ENCODE results near the gene OPRL1. TPM values are rescaled to one million over a fixed set of nuclear protein-coding genes. Genes with fewer than 3 reads are reported as not detected.

The OPRL1 gene
- total RNA-seq, 1 donor from 2014 or later = 10.2 TPM

GRCh38 chr20:64076061-64076997, 3.6 kb upstream of the OPRL1 start:
- DNase-seq (ENCODE audit: low spot score) = no peak
- Mint-ChIP-seq H3K4me3 (ENCODE audit: unreplicated experiment) (no peak overlapping the region), H3K27ac (ENCODE audit: unreplicated experiment) (no peak overlapping the region), H3K36me3 (ENCODE audit: low read depth, unreplicated experiment) (no peaks in the 10 kb centered on the region), H3K9me3 (ENCODE audit: unreplicated experiment) (no peaks in the 10 kb centered on the region), H3K4me1 (ENCODE audit: unreplicated experiment) (peaks cover 7% of the 10 kb centered on the region), H3K27me3 (ENCODE audit: unreplicated experiment) (peaks cover 11% of the 10 kb centered on the region)
- no peak for TF ChIP-seq CTCF (IDR thresholded peaks at IDR 0.05; ENCODE audit: unreplicated experiment)

- Mint-ChIP-seq H3K27ac (ENCODE audit: unreplicated experiment) (no peak overlapping the region), H3K27me3 (ENCODE audit: unreplicated experiment) (peaks cover 14% of the 10 kb centered on the region), H3K9me3 (ENCODE audit: unreplicated experiment) (no peaks in the 10 kb centered on the region), H3K36me3 (ENCODE audit: low read depth, unreplicated experiment) (no peaks in the 10 kb centered on the region), H3K4me3 (ENCODE audit: unreplicated experiment) (no peak overlapping the region), H3K4me1 (ENCODE audit: unreplicated experiment) (peaks cover 13% of the 10 kb centered on the region)
- TF ChIP-seq CTCF (IDR thresholded peaks at IDR 0.05; ENCODE audit: unreplicated experiment) = no peak
- DNase-seq (ENCODE audit: low spot score) = no peak
Measured at GRCh38 chr20:64077094-64077493, 2.8 kb upstream of the OPRL1 start.

GRCh38 chr20:64077541-64077875, 2.4 kb upstream of the OPRL1 start:
- no peak for DNase-seq (ENCODE audit: low spot score)
- H3K27ac Mint-ChIP-seq (ENCODE audit: unreplicated experiment) = no peak overlapping the region
- H3K27me3 Mint-ChIP-seq (ENCODE audit: unreplicated experiment) = peaks cover 14% of the 10 kb centered on the region
- no peak for TF ChIP-seq CTCF (IDR thresholded peaks at IDR 0.05; ENCODE audit: unreplicated experiment)
- no peak overlapping the region for H3K4me3 Mint-ChIP-seq (ENCODE audit: unreplicated experiment)
- H3K36me3 Mint-ChIP-seq (ENCODE audit: low read depth, unreplicated experiment) = no peaks in the 10 kb centered on the region
- no peaks in the 10 kb centered on the region for H3K9me3 Mint-ChIP-seq (ENCODE audit: unreplicated experiment)
- peaks cover 17% of the 10 kb centered on the region for H3K4me1 Mint-ChIP-seq (ENCODE audit: unreplicated experiment)

- peaks cover 14% of the 10 kb centered on the region for H3K27me3 Mint-ChIP-seq (ENCODE audit: unreplicated experiment)
- no peak overlapping the region for H3K4me3 Mint-ChIP-seq (ENCODE audit: unreplicated experiment)
- TF ChIP-seq CTCF (IDR thresholded peaks at IDR 0.05; ENCODE audit: unreplicated experiment) = no peak
- DNase-seq (ENCODE audit: low spot score) = no peak
- H3K27ac Mint-ChIP-seq (ENCODE audit: unreplicated experiment) = no peak overlapping the region
- no peaks in the 10 kb centered on the region for H3K9me3 Mint-ChIP-seq (ENCODE audit: unreplicated experiment)
- H3K36me3 Mint-ChIP-seq (ENCODE audit: low read depth, unreplicated experiment) = no peaks in the 10 kb centered on the region
- H3K4me1 Mint-ChIP-seq (ENCODE audit: unreplicated experiment) = peaks cover 19% of the 10 kb centered on the region
Measured at GRCh38 chr20:64077876-64078551, 1.9 kb upstream of the OPRL1 start.

GRCh38 chr20:64078934-64079272, 979 bp upstream of the OPRL1 start:
- Mint-ChIP-seq H3K27me3 (ENCODE audit: unreplicated experiment) (peaks cover 12% of the 10 kb centered on the region), H3K36me3 (ENCODE audit: low read depth, unreplicated experiment) (no peaks in the 10 kb centered on the region), H3K4me1 (ENCODE audit: unreplicated experiment) (peaks cover 21% of the 10 kb centered on the region), H3K27ac (ENCODE audit: unreplicated experiment) (no peak overlapping the region), H3K4me3 (ENCODE audit: unreplicated experiment) (peak overlapping the region; percentile 85), H3K9me3 (ENCODE audit: unreplicated experiment) (no peaks in the 10 kb centered on the region)
- DNase-seq (ENCODE audit: low spot score) = no peak
- no peak for TF ChIP-seq CTCF (IDR thresholded peaks at IDR 0.05; ENCODE audit: unreplicated experiment)

Measured in endothelial cell (in vitro differentiated cells).